DMS153 treated with DMSO at 0.1 percent for 48 hours (cell line): ENCODE measurements around the gene TK2.
"Not testable (repeated sequence)": the region's sequence is repeated elsewhere in the genome, so short reads cannot be mapped to it uniquely, and the experiment has no call there.

ENCODE experiments used
- DNase-seq: peaks from one replicate; lab custom pipeline; 2025; ENCODE audit not compliant: unreplicated experiment; lab: John Stamatoyannopoulos, UW

TK2 gene

GRCh38 chr16:66470556-66470955 lies 79.4 kb downstream of the TK2 start:
- DNase-seq: no peak

- no peak for DNase-seq
These were observed 79.9 kb downstream of the TK2 start for GRCh38 chr16:66469947-66470546.

GRCh38 chr16:66469291-66469946 lies 80.5 kb downstream of the TK2 start:
- DNase-seq: no peak

GRCh38 chr16:66468321-66468965 lies 81.5 kb downstream of the TK2 start:
- DNase-seq: no peak

- no peak for DNase-seq
These were observed 82.3 kb downstream of the TK2 start for GRCh38 chr16:66467611-66468010.

GRCh38 chr16:66466636-66467035 lies 83.3 kb downstream of the TK2 start:
- DNase-seq: not testable (repeated sequence)

- not testable (repeated sequence) for DNase-seq
These were observed 84.0 kb downstream of the TK2 start for GRCh38 chr16:66465946-66466345.

- DNase-seq: no peak
These were observed 87.0 kb downstream of the TK2 start for GRCh38 chr16:66462912-66463311.

GRCh38 chr16:66460703-66461102 lies 89.2 kb downstream of the TK2 start:
- DNase-seq: no peak

- DNase-seq: no peak
These were observed 90.0 kb downstream of the TK2 start for GRCh38 chr16:66459878-66460277.

GRCh38 chr16:66458853-66459252 lies 91.1 kb downstream of the TK2 start:
- no peak for DNase-seq

- DNase-seq: no peak
These were observed 91.6 kb downstream of the TK2 start for GRCh38 chr16:66458292-66458691.
